Measurements from ENCODE around the gene LMAN2L.

Gene LMAN2L

GRCh38 chr2:96702098-96702785, 37.6 kb downstream of the LMAN2L start:
- H3K4me1 ChIP-seq (ENCODE audit: control insufficient read depth, insufficient read depth, low read length): peaks cover 3% of the 10 kb centered on the region
- H3K36me3 ChIP-seq (ENCODE audit: control insufficient read depth in 2 of 2, insufficient read depth in 2 of 2, low read length in 2 of 2): peaks cover 19 to 37% of the 10 kb centered on the region in 2 donors
- no peak overlapping the region for H3K27ac ChIP-seq (ENCODE audit: low read length)
- H3K27me3 ChIP-seq (ENCODE audit: control insufficient read depth in 1 of 2, insufficient read depth in 2 of 2, low read length in 2 of 2): no peaks in the 10 kb centered on the region
- no peaks in the 10 kb centered on the region for H3K9me3 ChIP-seq (ENCODE audit: control insufficient read depth in 2 of 2, low read length in 2 of 2)
- H3K4me3 ChIP-seq (ENCODE audit: low read length in 2 of 2): no peak overlapping the region
- no peak overlapping the region for H3K9ac ChIP-seq (ENCODE audit: low read length in 2 of 2)

GRCh38 chr2:96701636-96702035, 38.2 kb downstream of the LMAN2L start:
- H3K27ac ChIP-seq (ENCODE audit: low read length): no peak overlapping the region
- no peak overlapping the region for H3K4me3 ChIP-seq (ENCODE audit: low read length in 2 of 2)
- peaks cover 13 to 31% of the 10 kb centered on the region in 2 donors for H3K36me3 ChIP-seq (ENCODE audit: control insufficient read depth in 2 of 2, insufficient read depth in 2 of 2, low read length in 2 of 2)

GRCh38 chr2:96700086-96700485, 39.8 kb downstream of the LMAN2L start:
- Histone ChIP-seq H3K4me3 (ENCODE audit: low read length in 2 of 2) (no peak overlapping the region), H3K4me1 (ENCODE audit: control insufficient read depth, insufficient read depth, low read length) (no peaks in the 10 kb centered on the region), H3K9ac (ENCODE audit: low read length in 2 of 2) (no peak overlapping the region), H3K36me3 (ENCODE audit: control insufficient read depth in 2 of 2, insufficient read depth in 2 of 2, low read length in 2 of 2) (peaks cover 0 to 17% of the 10 kb centered on the region in 2 donors), H3K9me3 (ENCODE audit: control insufficient read depth in 2 of 2, low read length in 2 of 2) (no peaks in the 10 kb centered on the region), H3K27ac (ENCODE audit: low read length) (no peak overlapping the region), H3K27me3 (ENCODE audit: control insufficient read depth in 1 of 2, insufficient read depth in 2 of 2, low read length in 2 of 2) (no peaks in the 10 kb centered on the region)

More at GRCh38 chr2:96701636-96702035, 38.2 kb downstream of the LMAN2L start:
- no peaks in the 10 kb centered on the region for H3K9me3 ChIP-seq (ENCODE audit: control insufficient read depth in 2 of 2, low read length in 2 of 2)
- H3K4me1 ChIP-seq (ENCODE audit: control insufficient read depth, insufficient read depth, low read length): peaks cover 2% of the 10 kb centered on the region
- no peaks in the 10 kb centered on the region for H3K27me3 ChIP-seq (ENCODE audit: control insufficient read depth in 1 of 2, insufficient read depth in 2 of 2, low read length in 2 of 2)
- no peak overlapping the region for H3K9ac ChIP-seq (ENCODE audit: low read length in 2 of 2)

DNA sequence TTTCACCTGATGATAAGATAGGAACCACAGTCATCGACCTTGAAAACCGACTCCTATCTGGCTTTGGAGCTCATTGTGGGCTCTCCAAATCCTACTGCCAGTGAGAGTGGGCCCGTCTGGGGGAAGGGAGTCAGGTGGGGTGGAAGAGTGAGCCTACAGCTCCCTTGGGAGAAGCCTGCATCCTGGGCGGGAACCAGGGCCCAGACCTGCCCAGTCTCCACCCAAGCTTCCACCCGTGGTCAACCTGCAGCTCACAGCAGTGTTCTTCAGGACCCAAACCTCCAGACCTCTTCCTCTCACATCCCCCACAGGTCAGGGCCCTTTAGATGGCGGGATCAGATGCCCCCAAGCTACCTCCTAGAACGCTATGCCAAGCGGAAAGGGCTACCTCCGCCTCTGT, 40.2 kb downstream of the LMAN2L start:
- Histone ChIP-seq H3K9me3 (ENCODE audit: control insufficient read depth in 2 of 2, low read length in 2 of 2) (no peaks in the 10 kb centered on the region), H3K27me3 (ENCODE audit: control insufficient read depth in 1 of 2, insufficient read depth in 2 of 2, low read length in 2 of 2) (no peaks in the 10 kb centered on the region), H3K36me3 (ENCODE audit: control insufficient read depth in 2 of 2, insufficient read depth in 2 of 2, low read length in 2 of 2) (peaks cover 0 to 13% of the 10 kb centered on the region in 2 donors), H3K9ac (ENCODE audit: low read length in 2 of 2) (no peak overlapping the region), H3K4me3 (ENCODE audit: low read length in 2 of 2) (no peak overlapping the region), H3K27ac (ENCODE audit: low read length) (no peak overlapping the region), H3K4me1 (ENCODE audit: control insufficient read depth, insufficient read depth, low read length) (no peaks in the 10 kb centered on the region)

DNA sequence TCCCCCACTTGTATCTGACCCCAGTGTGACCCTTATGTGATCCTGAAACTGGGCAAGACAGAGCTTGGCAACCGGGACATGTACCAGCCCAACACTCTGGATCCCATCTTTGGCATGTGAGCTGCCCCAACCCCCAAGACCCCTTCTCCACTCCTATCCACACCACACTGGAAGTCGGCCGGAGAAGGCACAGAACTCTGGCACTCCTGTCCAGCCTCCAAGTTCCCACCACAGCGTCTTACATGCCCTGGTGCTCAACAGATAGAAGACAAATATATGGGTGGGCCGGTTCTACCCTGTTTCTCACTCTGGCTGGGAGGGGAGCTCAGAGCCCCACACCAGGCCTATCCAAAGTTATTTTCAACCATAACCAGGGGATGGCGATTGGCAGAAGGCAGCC, 40.8 kb downstream of the LMAN2L start:
- H3K4me1 ChIP-seq (ENCODE audit: control insufficient read depth, insufficient read depth, low read length): no peaks in the 10 kb centered on the region
- H3K36me3 ChIP-seq (ENCODE audit: control insufficient read depth in 2 of 2, insufficient read depth in 2 of 2, low read length in 2 of 2): peaks cover 0 to 10% of the 10 kb centered on the region in 2 donors
- no peak overlapping the region for H3K9ac ChIP-seq (ENCODE audit: low read length in 2 of 2)
- H3K4me3 ChIP-seq (ENCODE audit: low read length in 2 of 2): no peak overlapping the region
- no peaks in the 10 kb centered on the region for H3K27me3 ChIP-seq (ENCODE audit: control insufficient read depth in 1 of 2, insufficient read depth in 2 of 2, low read length in 2 of 2)
- H3K27ac ChIP-seq (ENCODE audit: low read length): no peak overlapping the region
- no peaks in the 10 kb centered on the region for H3K9me3 ChIP-seq (ENCODE audit: control insufficient read depth in 2 of 2, low read length in 2 of 2)

DNA sequence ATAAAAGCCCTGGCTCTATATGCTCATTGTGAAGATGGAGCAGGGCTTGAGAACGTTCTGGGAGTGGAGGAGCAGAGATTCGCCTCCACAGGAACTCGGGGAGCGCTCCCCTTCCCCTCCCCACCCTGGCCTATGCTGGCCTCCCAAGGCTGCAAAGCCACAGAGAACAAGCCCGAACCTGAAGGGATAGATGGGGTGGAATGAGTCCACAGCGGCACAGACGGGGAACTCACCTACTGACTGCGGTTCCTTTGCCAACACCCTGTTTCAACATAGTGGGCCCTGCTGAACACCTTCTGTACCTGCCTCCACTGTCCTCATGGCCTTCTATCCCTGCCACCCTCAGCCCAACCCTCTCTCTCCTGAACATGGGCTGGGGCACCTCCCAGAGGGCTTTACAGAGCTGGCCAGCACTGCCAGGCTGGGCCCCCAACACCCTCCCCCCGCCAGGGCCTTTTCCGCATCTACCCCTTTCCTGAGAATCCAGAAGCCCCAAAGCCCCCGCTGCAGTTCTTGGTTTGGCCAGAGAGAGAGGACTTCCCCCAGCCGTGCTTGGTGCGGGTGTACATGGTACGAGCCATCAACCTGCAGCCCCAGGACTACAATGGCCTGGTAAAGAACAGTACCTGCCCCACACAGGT, 41.5 kb downstream of the LMAN2L start:
- Histone ChIP-seq H3K9ac (ENCODE audit: low read length in 2 of 2) (no peak overlapping the region), H3K27ac (ENCODE audit: low read length) (no peak overlapping the region), H3K9me3 (ENCODE audit: control insufficient read depth in 2 of 2, low read length in 2 of 2) (no peaks in the 10 kb centered on the region), H3K4me3 (ENCODE audit: low read length in 2 of 2) (no peak overlapping the region), H3K36me3 (ENCODE audit: control insufficient read depth in 2 of 2, insufficient read depth in 2 of 2, low read length in 2 of 2) (peaks cover 0 to 8% of the 10 kb centered on the region in 2 donors), H3K4me1 (ENCODE audit: control insufficient read depth, insufficient read depth, low read length) (no peaks in the 10 kb centered on the region), H3K27me3 (ENCODE audit: control insufficient read depth in 1 of 2, insufficient read depth in 2 of 2, low read length in 2 of 2) (no peaks in the 10 kb centered on the region)

DNA sequence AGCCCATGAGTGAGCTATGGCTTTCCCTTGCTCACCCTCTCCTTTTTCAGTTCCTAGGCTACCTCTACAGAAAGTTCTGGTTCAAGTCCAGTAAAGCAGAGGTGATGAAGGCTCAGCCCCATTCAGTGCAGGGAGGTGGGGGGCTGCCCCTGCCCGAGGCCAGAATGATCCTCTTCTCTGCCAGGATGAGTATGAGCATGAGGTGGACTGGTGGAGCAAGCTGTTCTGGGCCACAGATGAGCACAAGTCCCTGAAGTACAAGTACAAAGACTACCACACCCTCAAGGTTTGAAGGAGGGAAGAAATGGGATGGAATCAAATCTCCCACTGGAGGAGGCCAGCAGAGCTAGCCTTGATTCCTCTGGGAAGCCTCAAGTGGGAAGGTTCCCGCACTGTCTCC, 42.4 kb downstream of the LMAN2L start:
- H3K27me3 ChIP-seq (ENCODE audit: control insufficient read depth in 1 of 2, insufficient read depth in 2 of 2, low read length in 2 of 2): no peaks in the 10 kb centered on the region

DNA sequence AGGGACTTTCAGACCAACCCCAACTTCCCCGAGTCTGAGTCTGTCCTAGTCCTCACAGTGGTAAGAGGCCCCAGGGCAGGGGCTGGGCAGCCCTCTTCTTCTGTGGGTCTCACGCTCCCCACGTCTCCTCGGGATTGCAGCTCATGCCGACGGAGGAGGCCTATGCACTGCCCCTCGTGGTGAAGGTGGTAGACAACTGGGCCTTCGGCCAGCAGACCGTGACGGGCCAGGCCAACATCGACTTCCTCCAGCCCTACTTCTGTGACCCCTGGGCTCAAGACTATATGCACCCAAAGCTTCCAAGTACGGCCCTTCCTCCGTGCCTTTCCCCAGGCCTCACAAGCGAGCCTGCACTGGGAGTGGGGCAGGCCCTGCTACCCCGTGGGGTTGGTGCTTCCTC, 44.3 kb downstream of the LMAN2L start:
- no peaks in the 10 kb centered on the region for H3K9me3 ChIP-seq (ENCODE audit: control insufficient read depth in 2 of 2, low read length in 2 of 2)
- H3K4me3 ChIP-seq (ENCODE audit: low read length in 2 of 2): no peak overlapping the region
- no peak overlapping the region for H3K9ac ChIP-seq (ENCODE audit: low read length in 2 of 2)
- no peaks in the 10 kb centered on the region for H3K4me1 ChIP-seq (ENCODE audit: control insufficient read depth, insufficient read depth, low read length)
- H3K36me3 ChIP-seq (ENCODE audit: control insufficient read depth in 2 of 2, insufficient read depth in 2 of 2, low read length in 2 of 2): peaks cover 0 to 2% of the 10 kb centered on the region in 2 donors
- H3K27me3 ChIP-seq (ENCODE audit: control insufficient read depth in 1 of 2, insufficient read depth in 2 of 2, low read length in 2 of 2): no peaks in the 10 kb centered on the region
- no peak overlapping the region for H3K27ac ChIP-seq (ENCODE audit: low read length)

More for the DNA sequence above, 42.4 kb downstream of the LMAN2L start:
- Histone ChIP-seq H3K4me1 (ENCODE audit: control insufficient read depth, insufficient read depth, low read length) (no peaks in the 10 kb centered on the region), H3K36me3 (ENCODE audit: control insufficient read depth in 2 of 2, insufficient read depth in 2 of 2, low read length in 2 of 2) (peaks cover 0 to 2% of the 10 kb centered on the region in 2 donors), H3K9me3 (ENCODE audit: control insufficient read depth in 2 of 2, low read length in 2 of 2) (no peaks in the 10 kb centered on the region), H3K9ac (ENCODE audit: low read length in 2 of 2) (no peak overlapping the region), H3K4me3 (ENCODE audit: low read length in 2 of 2) (no peak overlapping the region), H3K27ac (ENCODE audit: low read length) (no peak overlapping the region)

- H3K9ac ChIP-seq (ENCODE audit: low read length in 2 of 2): no peak overlapping the region
- no peaks in the 10 kb centered on the region for H3K4me1 ChIP-seq (ENCODE audit: control insufficient read depth, insufficient read depth, low read length)
- H3K9me3 ChIP-seq (ENCODE audit: control insufficient read depth in 2 of 2, low read length in 2 of 2): no peaks in the 10 kb centered on the region
Measured at GRCh38 chr2:96694816-96695455, 44.9 kb downstream of the LMAN2L start.

GRCh38 chr2:96694279-96694678, 45.6 kb downstream of the LMAN2L start:
- Histone ChIP-seq H3K4me3 (ENCODE audit: low read length in 2 of 2) (no peak overlapping the region), H3K9me3 (ENCODE audit: control insufficient read depth in 2 of 2, low read length in 2 of 2) (no peaks in the 10 kb centered on the region), H3K27ac (ENCODE audit: low read length) (no peak overlapping the region), H3K9ac (ENCODE audit: low read length in 2 of 2) (no peak overlapping the region), H3K4me1 (ENCODE audit: control insufficient read depth, insufficient read depth, low read length) (no peaks in the 10 kb centered on the region), H3K36me3 (ENCODE audit: control insufficient read depth in 2 of 2, insufficient read depth in 2 of 2, low read length in 2 of 2) (no peaks in the 10 kb centered on the region), H3K27me3 (ENCODE audit: control insufficient read depth in 1 of 2, insufficient read depth in 2 of 2, low read length in 2 of 2) (no peaks in the 10 kb centered on the region)

More at GRCh38 chr2:96694816-96695455, 44.9 kb downstream of the LMAN2L start:
- H3K27me3 ChIP-seq (ENCODE audit: control insufficient read depth in 1 of 2, insufficient read depth in 2 of 2, low read length in 2 of 2): no peaks in the 10 kb centered on the region
- H3K36me3 ChIP-seq (ENCODE audit: control insufficient read depth in 2 of 2, insufficient read depth in 2 of 2, low read length in 2 of 2): no peaks in the 10 kb centered on the region
- no peak overlapping the region for H3K4me3 ChIP-seq (ENCODE audit: low read length in 2 of 2)
- H3K27ac ChIP-seq (ENCODE audit: low read length): no peak overlapping the region
